CD4-positive, alpha-beta T cell treated with Interleukin-15 for 1 hour (primary cell): Measurements from ENCODE around the gene RTL1.

Experiments
- DNase-seq: peaks from one replicate; pipeline ENCODE4 v3.0.0-alpha.2; 2020

Gene RTL1

DNA sequence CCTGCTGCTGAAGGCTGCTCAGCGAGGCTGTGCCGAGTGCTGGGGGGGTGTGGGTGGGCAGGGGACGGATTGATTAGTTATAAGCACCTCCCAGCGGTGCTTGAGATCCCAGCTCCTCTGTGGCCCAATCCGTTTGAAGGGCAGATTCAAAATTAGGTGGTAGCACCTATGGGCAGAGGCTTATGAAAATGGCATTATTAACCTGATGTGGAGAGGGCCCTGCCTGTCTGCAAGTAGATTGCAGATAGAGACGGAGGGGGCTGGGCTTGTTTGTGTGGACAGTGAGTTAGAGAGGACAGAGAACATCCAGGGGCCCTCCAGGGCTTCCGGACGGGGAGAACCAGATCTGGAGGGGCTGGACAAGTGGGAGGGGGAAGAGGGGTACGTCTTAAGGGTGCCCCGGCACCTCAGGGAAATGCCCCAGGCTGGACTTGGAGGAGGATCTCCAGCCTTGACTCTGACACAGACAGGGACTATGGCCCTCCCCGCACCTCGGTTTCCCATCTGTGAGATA is at the start of gene RTL1:
RTL1 (minus strand) TSS at position 51 of the 514 bp plus-strand sequence. CDS start 18,934 bp downstream, outside the sequence.
- no peak for DNase-seq

DNA sequence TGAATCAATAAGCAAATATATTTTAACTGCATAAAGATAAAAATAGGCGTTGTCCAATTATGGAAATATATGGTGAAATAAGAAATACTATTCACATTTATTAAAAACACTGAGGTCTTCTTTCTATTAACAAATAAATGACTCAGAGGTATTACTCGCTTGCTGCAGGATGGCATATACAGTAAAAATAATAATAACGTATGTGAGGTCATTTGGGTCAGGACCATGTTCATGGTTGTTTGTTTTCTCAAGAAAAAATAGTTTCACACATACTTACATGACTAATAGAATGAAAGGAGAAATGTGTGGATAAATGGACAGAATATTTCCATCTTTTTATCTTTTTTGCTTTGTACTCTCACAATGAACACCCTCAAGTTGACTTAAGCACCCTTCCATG is 46.5 kb upstream of the RTL1 start:
- DNase-seq = no peak

DNA sequence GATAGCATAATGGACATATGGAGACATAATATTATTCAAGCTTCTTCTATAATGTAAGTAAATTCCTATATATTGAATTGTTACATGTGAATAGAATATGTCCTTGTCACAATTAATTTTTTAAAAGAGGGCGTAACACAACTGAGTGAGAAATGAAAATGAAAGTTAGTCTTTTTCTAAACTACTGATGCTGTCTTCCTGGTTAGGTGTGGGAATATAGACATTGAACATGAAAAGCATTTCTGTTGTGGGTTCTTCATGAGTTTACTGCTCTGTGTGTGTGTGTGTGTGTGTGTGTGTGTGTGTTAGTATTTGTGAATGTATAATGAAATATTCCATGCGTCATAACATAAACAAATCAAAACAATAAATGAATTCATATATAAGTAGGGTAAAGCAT is 40.5 kb upstream of the RTL1 start:
- no peak for DNase-seq

DNA sequence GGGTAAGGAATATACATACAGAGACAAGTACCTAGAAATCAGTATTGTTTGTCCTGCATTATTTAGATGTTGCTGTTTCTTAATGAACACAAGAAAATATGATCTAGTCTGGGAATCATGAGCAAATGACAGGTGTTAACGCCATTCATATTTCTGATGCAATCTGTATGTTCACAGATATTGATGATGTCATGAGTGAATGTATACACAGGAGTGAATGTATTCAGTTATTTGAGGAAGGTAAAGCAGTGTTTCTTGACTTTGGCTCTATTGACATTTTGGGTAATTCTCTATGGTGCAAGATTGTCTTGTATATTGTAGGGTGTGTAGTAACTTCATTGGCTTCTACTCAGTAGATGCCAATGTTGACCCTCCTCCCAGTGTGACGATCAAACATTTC is 26.7 kb upstream of the RTL1 start:
- no peak for DNase-seq

DNA sequence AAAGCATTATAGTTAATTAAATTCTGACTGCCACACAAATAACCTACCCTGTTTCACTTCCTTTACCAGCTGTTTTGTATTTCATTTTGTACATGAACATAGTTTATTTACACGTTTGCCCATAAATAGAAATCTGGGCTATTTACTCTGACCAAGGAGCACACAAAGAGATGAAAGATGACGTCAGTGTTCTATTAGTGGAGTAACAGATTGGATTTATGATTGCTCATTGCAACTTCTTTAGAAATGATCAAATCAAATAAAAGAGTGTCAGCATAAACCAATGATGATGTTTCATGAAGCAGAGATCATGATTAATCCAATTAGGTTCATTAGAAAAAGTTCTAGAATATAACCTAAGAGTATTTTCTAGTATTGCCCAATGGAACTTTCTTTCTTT is 12.0 kb upstream of the RTL1 start:
- DNase-seq = no peak

DNA sequence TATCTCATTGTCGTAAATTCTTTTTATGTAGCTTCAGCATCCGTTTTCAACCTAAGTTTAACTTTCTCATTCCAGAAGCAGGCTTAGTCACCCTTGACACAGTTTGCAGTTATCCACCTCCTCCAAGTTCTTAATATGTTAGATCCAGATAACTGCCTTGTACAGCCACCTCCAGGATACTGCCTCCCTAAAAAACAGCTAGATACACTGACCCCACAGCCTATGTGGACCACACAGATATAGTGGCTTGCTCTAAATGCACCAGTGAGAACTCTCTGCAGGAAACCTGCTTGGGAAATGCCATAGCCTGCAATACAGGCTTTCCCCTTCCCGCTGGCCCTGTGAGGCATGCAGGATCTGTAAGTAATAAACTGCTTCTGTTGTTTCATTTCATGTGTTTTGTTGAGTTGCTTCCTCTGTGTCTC is 11.1 kb upstream of the RTL1 start:
- no peak for DNase-seq

DNA sequence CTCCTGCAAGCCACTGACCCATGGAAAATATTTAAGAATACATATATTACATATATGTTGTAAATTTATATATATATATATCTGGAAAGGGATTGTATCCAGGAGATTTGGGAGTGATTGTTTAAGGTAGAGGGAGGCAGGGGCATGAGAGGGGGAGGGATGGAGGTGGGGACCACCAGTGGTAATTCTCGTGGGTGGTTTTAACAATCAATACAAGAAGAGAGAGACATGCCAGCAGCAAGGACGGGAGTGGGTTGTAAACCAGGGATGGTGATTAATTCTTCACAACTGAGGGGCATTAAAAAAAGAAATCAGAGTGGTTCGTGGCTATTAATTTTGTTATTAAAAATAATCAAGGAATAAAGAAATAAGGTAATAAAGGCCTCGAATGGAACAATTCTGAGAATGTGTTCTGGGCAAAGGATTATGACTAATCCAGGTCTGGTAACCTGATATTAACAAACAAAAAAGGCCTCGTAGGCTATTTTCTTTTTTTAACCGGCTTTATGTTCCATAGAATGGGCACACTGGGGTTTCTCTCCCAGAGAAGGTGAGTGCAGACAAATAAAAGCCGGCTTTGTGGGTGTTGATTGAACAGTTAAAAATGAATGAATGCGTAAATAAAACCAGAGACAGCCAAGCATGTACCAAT is 8.3 kb upstream of the RTL1 start:
- no peak for DNase-seq

DNA sequence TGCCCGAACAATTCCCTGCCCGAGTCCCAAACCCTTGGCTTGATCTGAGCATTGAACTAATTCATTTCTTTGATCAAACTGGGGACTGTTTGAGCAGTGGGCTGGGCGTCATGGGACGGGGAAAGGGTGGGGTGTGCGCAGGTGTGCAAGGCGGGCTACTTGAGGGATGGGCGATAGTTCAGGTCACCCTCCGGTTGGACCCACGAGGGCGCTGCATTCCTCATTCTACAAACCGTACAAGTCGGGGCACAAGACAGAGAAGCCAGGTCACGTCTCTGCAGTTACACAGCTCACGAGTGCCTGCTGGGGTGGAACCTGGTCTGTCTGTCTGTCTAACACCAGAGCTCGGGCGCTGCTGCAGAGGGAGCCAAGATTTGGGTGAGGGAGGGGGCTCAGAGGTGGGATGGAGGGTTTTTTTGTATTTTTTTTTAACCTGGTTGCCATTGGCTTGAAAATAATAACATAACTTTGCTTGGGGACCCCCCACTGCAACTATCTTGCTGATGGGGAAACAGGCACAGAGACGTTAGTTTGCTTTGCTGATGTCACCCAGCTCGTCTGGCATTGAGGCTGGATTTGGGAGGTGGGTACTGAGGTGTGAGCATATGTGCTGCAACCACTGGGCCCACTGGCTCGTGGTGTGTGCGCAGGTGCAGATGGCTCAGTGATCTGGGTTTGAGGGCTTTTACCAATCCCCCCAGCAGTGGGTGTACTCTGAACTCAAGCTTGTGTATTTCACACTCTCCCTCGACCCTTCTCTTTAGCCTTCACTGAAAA is 7.6 kb upstream of the RTL1 start:
- no peak for DNase-seq

DNA sequence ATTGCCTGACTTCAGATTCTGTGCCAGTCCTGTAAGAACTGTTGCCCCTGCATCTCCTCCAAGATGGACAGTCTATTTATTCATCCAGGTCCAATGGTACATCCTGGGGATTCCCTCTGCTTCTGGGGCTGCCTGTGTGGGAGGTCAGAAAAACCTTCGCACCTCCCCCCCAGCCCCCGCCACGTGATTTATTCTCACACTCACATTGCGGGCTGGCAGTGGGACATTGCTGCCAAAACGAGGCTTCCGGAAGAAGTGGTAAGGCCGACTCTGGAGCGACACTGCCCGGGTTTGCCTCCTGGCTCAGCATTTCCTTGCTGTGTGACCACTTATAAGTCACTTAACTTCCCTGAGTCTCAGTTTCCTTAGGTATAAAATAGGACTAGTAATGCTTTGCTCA is 5.9 kb upstream of the RTL1 start:
- DNase-seq = no peak

DNA sequence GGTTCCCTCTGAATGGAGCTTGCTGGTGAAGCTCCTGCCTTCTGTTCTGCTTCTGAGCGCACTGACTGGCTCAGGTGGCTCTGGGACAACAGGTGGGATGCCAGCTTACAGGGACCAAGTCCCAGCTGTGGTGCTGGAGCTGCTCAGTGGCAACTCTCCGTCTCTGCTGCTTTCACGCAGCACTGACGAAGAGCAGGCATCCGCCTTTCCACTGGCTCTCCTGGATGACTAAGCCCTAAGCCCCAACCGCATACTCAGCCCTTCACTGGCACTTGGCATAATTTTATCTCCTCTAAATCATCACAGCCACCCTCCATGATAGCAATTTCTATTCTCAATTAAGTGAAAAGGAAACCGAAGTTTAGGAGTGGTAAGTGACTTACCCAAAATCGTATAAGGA is 3.7 kb upstream of the RTL1 start:
- no peak for DNase-seq

DNA sequence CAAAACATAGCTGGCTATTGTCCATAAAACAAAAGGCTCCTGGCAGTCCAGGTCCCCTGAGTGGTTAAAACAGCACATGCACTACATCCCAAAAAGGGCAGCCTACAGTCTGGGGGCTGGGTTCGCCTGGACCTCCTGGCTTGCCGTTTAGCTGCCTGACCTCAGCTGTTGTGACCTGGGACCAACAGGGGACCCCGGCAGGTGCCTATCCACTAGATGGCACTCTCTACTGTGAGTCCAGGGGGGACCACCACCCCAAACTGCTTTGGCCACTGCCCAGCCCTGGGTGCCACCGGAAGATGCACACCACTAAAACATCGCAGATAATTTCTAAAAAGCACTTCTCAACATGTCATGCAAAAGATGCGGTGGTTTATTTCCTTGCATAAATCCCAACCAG is 2.9 kb upstream of the RTL1 start:
- DNase-seq = no peak

DNA sequence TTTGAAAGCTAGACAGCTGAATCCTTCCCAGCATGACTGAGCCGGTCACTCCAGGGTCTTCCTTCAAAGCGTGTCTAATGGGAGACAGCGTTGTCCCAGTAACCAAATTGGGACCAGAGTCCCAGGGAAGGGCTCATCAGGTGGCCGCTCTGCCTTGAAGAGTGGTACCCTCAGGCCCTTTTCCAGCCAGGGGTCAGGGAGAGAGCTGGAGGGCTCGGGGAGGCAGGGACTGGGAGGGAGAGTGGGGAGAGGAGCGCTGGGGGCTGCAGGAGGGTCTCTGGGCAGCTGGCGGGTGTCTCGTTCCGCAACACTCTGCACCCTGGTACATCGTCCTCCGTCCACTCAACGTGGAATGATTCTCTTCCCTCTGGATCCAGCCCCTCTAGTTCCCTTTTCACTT is 1.6 kb upstream of the RTL1 start:
- no peak for DNase-seq

DNA sequence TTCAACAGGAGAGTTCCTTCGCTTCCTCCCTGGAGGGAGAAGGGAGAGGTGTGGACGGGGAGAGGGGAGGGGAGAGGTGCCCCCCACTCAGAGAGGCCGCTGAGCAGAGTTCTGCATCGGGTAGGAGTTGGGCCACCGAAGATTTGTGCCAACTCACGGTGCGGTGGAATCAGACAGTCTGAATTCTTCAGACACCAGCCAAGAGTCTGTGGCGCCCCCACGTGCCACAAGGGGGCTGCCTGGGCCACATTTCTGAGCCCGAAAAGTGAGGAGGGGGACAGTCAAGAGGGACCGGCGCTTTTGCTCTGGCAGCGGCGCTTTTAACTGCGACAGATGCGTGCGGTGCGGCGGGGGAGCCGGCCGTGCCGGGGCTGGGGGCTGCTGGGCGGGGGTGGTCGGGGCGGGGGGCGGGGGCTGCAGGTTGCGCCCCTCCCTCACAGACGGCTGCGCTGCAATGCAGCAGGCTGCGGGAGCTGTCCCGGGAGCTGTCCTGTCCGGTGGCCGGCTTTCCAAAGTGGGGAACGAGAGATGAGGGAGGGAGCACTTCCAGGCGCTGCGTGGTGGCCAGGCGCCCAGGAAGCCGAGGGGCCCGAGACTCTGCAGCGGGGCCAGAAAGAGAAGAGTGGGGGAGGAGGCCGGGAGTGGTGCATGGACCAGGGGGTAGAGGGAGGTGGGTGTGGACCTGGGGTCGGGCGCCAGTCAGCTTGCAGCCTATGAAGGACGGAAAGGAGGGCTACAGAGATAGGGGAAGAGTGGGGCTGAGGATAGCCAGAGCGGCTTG is 975 bp upstream of the RTL1 start:
- no peak for DNase-seq

DNA sequence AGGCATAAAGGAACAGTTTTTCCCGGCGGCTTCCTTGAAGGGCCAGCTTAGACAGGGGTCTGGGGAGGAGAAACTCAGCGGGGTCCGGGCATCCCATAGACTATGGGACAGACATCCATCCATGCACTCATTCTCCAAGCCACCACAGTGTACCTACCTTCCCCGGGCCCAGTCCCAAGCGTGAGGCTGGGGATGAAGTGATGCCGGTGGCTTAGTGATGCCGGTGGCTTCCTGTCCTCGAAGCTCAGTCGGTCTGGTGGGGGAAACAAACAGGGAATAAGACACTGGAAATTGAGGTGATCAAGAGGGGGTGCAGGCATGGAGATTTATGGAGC is 421 bp downstream of the RTL1 start:
- no peak for DNase-seq

DNA sequence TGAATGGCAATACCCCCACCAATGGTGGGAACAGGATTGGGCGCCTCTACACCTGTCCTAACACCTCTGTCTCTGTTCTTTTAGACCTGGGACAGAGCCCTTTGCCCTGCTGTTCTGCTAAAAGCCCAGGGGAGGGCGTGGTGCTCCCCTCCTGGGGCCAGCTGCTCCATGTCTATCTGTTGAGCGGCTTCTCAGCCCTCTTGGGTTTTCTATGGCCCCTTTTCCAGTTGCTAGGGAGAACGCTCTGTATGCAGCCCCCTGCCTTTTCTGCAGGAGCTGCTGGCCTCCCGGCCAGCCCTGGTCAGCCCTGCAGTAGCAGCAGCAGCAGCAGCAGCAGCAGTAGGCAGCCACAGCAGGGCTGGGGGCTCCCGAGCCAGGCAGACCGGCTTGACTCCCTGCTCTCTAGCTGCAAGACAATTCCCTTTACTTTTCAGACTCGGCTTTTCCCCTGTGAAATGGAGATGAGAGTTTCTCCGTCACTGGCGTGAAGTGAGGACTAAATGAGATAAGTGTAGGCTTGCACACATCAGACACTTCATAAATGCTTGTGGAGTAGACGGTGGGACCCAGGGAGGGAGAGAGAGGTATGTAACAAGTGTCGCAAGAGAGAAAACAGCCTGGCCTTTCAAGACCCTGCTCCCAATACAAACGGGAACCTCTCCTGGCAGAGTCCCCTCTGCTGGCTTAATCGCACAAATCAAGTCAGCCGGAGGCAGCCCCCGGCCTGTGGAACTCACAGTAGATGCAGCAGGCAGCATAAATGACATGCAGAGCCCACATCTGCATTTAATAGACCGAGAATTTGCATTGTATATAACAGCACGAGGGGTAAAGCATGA is 1.0 kb downstream of the RTL1 start:
- DNase-seq = no peak

DNA sequence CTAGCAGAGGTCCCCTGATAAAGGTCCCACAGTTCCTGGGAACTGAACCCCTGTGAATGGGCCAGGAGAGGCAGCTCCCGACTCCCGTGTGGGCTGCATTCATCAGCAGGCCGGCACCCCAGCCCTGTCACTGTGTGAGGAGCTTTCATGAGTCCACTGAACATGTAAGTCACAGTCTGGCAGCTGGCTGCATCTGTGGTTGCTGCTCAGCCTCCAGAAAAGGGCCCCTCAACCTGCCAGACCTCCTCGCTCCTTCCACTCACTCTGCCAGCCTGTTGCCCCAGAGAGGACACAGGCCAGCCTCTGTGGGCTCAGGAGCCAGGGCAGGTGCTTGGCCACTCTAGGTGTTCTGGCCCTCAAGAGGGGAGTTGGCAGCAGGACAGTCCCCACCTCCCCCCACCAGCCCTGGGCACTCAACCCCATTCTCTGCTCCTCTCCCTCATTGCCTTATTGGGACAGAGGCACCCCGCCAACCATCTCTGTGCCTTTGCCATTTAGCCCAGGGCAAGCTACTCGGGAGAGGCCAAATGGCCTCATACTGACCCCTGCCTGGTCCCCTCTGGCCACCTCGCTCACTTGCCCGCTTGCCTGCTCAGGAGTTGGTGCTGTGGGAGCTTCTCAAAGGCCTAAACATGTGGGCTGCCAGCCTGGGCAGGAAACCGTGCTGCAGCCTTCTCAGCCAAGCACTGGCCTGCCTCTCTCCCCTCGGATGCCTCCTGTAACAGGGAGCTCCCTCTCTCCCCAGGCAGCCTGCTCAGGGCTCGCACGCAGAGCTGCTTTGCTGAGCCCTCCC is 1.9 kb downstream of the RTL1 start:
- no peak for DNase-seq

DNA sequence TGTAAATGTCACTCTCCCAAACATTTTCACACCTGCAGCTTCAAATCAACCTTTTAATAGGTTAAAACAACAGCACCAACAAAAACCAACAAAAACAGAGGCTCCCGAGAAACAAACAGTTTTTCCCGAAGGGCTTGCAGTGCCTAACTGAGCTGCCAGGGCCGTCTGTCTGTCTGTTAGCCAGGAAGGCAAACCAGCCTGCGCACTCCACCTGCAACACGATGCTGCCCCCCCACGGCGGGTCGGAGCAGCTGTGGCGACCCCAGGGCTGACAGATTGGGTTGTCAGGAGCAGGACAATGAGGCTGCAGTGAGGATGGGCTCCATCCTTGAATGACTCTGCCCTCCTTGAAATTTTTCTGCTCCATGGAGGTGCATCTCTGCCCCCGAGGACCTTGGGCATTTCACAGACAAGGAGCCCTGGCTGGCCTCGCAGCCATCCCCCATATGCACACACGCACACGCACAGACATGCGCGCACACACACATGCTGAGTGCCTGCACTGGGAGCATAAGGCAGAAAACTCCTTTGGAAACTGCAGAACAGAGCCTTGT is 2.6 kb downstream of the RTL1 start:
- DNase-seq = no peak

DNA sequence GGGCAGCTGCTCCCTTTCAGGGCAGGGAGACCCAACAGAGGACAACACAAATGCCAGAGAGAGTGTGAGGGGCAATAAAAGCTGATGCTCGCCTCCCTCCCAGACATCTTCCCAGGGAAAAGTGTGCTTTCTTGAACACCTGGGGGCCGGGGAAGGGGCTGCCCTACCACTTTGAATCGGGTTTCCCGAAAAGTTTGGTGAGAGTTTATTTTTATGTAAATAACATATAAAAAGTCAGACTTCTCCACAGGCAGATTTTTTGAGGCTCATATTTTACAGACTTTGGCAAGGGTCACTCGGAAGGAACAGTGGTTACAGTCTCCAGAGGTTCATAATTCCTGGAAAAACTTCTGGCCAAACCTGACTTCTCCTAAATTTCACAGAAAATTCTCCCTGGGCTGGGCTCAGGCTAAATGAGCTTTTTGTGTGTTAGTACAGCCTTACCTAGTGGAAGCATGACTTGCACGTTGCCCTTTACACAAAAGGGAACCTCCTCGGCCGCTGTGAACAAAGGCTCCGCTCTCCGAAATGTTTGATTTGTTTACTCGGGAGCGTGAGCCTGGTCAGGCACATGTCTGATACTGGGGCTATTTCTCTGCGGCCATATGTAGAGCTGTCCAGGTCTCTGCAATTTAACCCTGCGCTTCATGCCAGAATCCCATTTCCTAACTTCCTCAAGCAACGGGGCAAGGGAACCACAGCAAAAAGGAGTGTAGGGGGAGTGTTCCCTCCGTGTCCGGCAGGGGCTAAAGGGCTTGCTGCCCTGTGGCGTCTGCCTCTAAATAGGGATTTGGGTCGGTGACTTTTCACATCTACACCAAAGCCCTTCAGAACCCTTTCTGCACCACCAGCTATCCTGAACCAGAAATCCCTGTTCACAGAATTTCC is 3.4 kb downstream of the RTL1 start:
- DNase-seq = no peak

DNA sequence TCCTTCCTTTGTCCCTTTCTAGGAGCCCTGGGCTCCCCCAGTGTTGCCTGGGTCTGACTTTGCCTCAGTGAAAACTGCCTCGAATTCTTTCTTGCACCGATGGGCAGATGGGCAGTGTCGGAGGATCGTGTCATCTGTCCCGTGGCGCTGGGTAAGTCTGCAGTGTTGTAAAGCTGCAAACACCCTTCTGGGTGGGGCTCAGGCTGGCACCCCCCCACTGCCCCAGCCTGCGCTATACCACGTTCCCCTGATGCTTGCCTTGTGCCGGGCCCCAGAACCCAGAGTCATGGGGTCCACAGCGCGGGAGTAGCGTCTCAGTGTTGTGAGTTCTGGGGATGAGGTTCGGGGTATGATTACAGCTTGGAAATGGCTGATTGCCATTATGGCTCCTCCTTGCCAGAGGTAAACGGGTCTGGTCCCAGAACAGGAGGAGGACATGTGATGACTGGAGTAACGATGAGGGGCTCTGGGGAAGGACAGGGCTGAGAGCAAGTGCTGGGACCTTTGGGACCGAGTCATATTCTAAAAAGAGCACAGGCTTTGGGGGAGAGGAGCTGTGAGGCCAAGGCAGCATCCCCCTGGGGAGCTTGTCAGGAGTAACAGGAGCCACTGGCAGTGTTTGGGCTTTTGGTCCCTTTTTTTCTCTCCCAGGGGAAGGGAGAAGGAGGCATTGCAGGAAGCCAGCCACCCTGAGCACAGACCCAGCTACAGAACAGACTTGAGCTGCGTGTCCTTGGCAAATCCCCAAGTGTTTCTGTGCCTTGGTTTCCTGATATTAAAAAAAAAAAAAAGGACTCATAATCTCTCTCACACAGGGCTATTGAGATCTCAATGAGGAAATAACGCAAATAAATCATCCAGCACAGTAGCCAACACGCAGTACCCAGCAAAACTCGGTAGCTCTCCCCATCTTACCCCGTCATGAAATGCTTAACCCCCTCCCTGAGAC is 4.3 kb downstream of the RTL1 start:
- DNase-seq = no peak
